Measurements from ENCODE around the gene C10orf90.

DNA sequence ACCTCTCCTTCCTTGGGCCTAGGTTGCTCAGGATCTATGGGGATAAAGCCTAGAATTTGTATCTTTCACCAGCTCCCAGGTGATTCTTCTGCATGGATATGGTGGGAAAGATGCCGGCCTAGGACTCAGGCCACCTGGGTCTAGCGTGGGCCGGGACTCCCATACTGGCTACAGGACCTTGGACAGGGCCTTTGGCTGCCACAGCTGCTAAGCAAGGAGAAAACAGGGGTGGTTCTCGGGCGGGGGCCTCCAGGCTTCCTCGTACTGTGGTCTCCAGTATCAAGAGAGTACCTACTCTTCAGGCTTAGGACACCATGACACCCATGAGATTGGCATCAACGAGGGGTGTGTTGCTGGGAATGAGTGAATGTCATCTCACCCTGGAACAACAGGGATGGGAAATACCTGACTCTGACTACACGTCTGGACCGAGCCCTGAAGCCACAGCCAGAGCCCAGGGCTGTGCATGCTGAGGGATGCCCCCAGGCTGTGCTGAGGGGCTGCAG, 161.9 kb downstream of the C10orf90 start:
- TF ChIP-seq CEBPB (IDR thresholded peaks at IDR 0.05) (no peak), CREB1 (IDR thresholded peaks at IDR 0.05; ENCODE audit: low read depth) (no peak), EP300 (IDR thresholded peaks at IDR 0.05; ENCODE audit: borderline replicate concordance) (no peak)

Data from Ishikawa (cell line).